ENCODE measurements around the gene CMC1. TPM values are rescaled to one million over a fixed set of nuclear protein-coding genes. Genes with fewer than 3 reads are reported as not detected.
A peak's percentile ranks its signal among the peaks of the same experiment; 100 is the strongest.

CMC1 gene
- total and polyA plus RNA-seq, 2 experiments from 2014 or later = 0.97 to 70.2 TPM

DNA sequence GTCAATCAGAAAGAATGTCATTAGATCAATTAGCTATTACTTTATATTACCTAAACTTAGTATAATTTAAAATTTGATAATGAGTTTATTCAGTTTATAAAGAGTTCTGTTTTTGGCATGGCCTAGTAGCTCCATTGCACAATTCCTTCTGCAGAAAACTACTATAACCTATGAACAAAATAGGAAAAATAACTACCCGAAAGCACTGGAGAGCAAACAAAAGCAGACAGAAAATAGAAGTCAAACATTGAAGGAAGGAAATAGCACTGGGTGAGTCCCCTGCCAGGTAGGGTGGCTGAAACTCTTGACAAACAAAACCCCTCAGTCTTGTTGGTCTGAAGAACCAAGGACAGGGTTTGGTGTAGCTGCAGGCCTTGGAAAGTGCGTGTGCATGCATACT lies 37.5 kb downstream of the CMC1 start:
- no peaks in the 10 kb centered on the region for H3K27me3 ChIP-seq (replicated peaks; ENCODE audit: insufficient read depth)
- H3K4me1 ChIP-seq (ENCODE audit: insufficient read depth) = no peaks in the 10 kb centered on the region
- TF ChIP-seq EZH2 (IDR thresholded peaks at IDR 0.05; ENCODE audit: insufficient read depth, poor library complexity, severe bottlenecking) (no peak), EZH2phosphoT487 (IDR thresholded peaks at IDR 0.05; ENCODE audit: insufficient read depth, low read depth) (no peak)
- no peaks in the 10 kb centered on the region for H3K9me2 ChIP-seq (ENCODE audit: insufficient read depth)
- H3K9me3 ChIP-seq (ENCODE audit: low read depth) = no peaks in the 10 kb centered on the region
- peaks cover 6% of the 10 kb centered on the region; the same call in 1 of the 2 replicates for H3K36me3 ChIP-seq (ENCODE audit: low read depth)
- no peak overlapping the region for H3K27ac ChIP-seq
- H3K79me2 ChIP-seq (ENCODE audit: insufficient read depth) = 0 out of 2 replicates have a peak, but pooled peaks cover 3% of the 10 kb centered on the region
- H3K4me2 ChIP-seq (ENCODE audit: unreplicated experiment) = no peak overlapping the region
- H3K4me3 ChIP-seq = no peak overlapping the region
- DNase-seq = no peak
- H2AFZ ChIP-seq = no peak overlapping the region
- H4K20me1 ChIP-seq (ENCODE audit: insufficient read depth) = no peaks in the 10 kb centered on the region
- H3F3A ChIP-seq (ENCODE audit: insufficient read depth) = no peaks in the 10 kb centered on the region
- WGBS, 2 experiments (ENCODE audit: low coverage in 1 of 2, low lambda C conversion rate in 2 of 2, missing lambda C conversion rate in 2 of 2) = 87% methylated on average over 2 of the region's 2 CpGs
- no peak overlapping the region for H3K9ac ChIP-seq
- in situ Hi-C loops (cut with MboI) = loop anchor here (25.0 kb wide), 1 partner anchor 567 kb away; the partner anchor contains the start of gene EOMES

DNA sequence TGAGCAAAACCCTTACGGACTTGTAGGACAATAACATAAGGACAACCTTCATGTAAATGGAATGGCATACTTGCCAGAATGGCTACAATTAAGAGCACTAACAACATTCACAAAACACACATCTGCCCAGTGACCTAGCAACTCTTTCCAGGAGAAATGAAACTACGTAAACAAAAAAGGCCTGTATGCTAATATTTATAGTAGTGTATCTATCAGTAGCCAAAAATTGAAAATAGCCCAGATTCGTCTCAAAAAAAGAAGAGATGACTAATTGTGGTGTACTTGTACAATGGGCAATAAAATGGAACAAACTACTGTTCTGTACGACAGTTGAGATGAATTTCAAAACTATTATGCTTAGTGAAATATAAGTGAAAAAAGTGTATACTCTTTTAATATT lies 38.4 kb downstream of the CMC1 start:
- Histone ChIP-seq H3K36me3 (ENCODE audit: low read depth) (0 out of 2 replicates have a peak, but pooled peaks cover under 1% of the 10 kb centered on the region), H4K20me1 (ENCODE audit: insufficient read depth) (no peaks in the 10 kb centered on the region), H3K27ac (no peak overlapping the region), H3K9ac (no peak overlapping the region), H3K27me3 (replicated peaks; ENCODE audit: insufficient read depth) (no peaks in the 10 kb centered on the region), H3K4me1 (ENCODE audit: insufficient read depth) (no peaks in the 10 kb centered on the region), H3K4me3 (no peak overlapping the region), H3K9me3 (ENCODE audit: low read depth) (no peaks in the 10 kb centered on the region), H3K79me2 (ENCODE audit: insufficient read depth) (no peaks in the 10 kb centered on the region), H3K9me2 (ENCODE audit: insufficient read depth) (no peaks in the 10 kb centered on the region), H3F3A (ENCODE audit: insufficient read depth) (no peaks in the 10 kb centered on the region), H2AFZ (no peak overlapping the region), H3K4me2 (ENCODE audit: unreplicated experiment) (no peak overlapping the region)
- TF ChIP-seq EZH2phosphoT487 (IDR thresholded peaks at IDR 0.05; ENCODE audit: insufficient read depth, low read depth) = no peak
- TF ChIP-seq EZH2 (IDR thresholded peaks at IDR 0.05; ENCODE audit: insufficient read depth, poor library complexity, severe bottlenecking) = no peak
- in situ Hi-C loops (cut with MboI) = loop anchor here (25.0 kb wide), 1 partner anchor 567 kb away; the partner anchor contains the start of gene EOMES
- DNase-seq = no peak
- WGBS, 2 experiments (ENCODE audit: low coverage in 1 of 2, low lambda C conversion rate in 2 of 2, missing lambda C conversion rate in 2 of 2) = 63 to 66% methylated on average over 4 of the region's 4 CpGs

DNA sequence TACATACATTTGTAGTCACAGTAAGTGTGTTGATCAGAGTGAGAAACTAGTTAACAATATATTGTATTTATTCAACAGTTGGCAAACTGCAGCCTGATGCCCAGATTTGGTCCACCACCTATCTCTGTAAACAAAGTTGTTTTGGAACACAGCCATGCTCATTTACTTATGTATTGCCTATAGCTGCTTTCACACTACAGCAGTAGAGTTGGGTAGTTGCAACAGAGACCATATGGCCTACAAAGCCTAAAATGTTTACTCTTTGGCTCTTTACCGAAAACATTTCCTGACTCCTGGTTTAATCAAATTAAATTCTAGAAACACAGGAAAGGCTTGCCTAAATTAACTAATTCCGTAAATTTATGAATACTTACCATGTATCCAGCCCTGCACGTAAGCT lies 39.4 kb downstream of the CMC1 start:
- H3K4me2 ChIP-seq (ENCODE audit: unreplicated experiment) = no peak overlapping the region
- no peak for TF ChIP-seq EZH2phosphoT487 (IDR thresholded peaks at IDR 0.05; ENCODE audit: insufficient read depth, low read depth)
- no peak for TF ChIP-seq EZH2 (IDR thresholded peaks at IDR 0.05; ENCODE audit: insufficient read depth, poor library complexity, severe bottlenecking)
- H4K20me1 ChIP-seq (ENCODE audit: insufficient read depth) = no peaks in the 10 kb centered on the region
- no peaks in the 10 kb centered on the region for H3K79me2 ChIP-seq (ENCODE audit: insufficient read depth)
- no peaks in the 10 kb centered on the region for H3F3A ChIP-seq (ENCODE audit: insufficient read depth)
- no peaks in the 10 kb centered on the region for H3K27me3 ChIP-seq (replicated peaks; ENCODE audit: insufficient read depth)
- H3K36me3 ChIP-seq (ENCODE audit: low read depth) = no peaks in the 10 kb centered on the region
- in situ Hi-C loops (cut with MboI) = loop anchor here (25.0 kb wide), 1 partner anchor 568 kb away; the partner anchor contains the start of gene EOMES
- H3K9me3 ChIP-seq (ENCODE audit: low read depth) = no peaks in the 10 kb centered on the region
- no peak overlapping the region for H3K9ac ChIP-seq
- no peak overlapping the region for H3K4me3 ChIP-seq
- no peak overlapping the region for H2AFZ ChIP-seq
- no peaks in the 10 kb centered on the region for H3K9me2 ChIP-seq (ENCODE audit: insufficient read depth)
- 98% methylated on average over 3 of the region's 3 CpGs for WGBS, 2 experiments (ENCODE audit: low coverage in 1 of 2, low lambda C conversion rate in 2 of 2, missing lambda C conversion rate in 2 of 2)
- no peaks in the 10 kb centered on the region for H3K4me1 ChIP-seq (ENCODE audit: insufficient read depth)
- DNase-seq = no peak
- no peak overlapping the region for H3K27ac ChIP-seq

DNA sequence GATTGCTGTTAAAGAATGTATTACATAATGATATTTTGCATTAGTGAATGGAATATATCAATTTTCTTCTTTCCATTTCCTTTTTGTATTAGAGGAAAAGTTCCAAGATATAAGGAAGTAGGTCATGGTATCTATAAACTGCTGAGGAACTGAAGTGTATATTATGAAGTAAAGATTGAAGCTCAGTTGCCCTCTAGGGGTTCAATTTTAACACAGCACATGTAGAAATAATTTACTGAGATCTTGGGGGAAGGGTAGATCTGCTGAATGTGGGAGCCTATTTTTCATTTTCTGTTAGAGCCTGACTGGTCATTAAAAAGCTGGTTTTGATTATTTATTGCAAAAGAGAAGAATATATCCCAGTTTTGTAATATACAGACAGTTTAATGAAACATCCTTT lies 45.2 kb downstream of the CMC1 start:
- peak; percentile 68 for DNase-seq
- Histone ChIP-seq H3K9ac (no peak overlapping the region), H3K9me3 (ENCODE audit: low read depth) (no peaks in the 10 kb centered on the region), H4K20me1 (ENCODE audit: insufficient read depth) (no peaks in the 10 kb centered on the region), H3K36me3 (ENCODE audit: low read depth) (no peaks in the 10 kb centered on the region), H3K79me2 (ENCODE audit: insufficient read depth) (no peaks in the 10 kb centered on the region), H2AFZ (no peak overlapping the region), H3K27ac (no peak overlapping the region), H3K4me3 (no peak overlapping the region), H3K4me2 (ENCODE audit: unreplicated experiment) (no peak overlapping the region), H3K4me1 (ENCODE audit: insufficient read depth) (no peaks in the 10 kb centered on the region), H3K27me3 (replicated peaks; ENCODE audit: insufficient read depth) (no peaks in the 10 kb centered on the region), H3K9me2 (ENCODE audit: insufficient read depth) (no peaks in the 10 kb centered on the region), H3F3A (ENCODE audit: insufficient read depth) (no peaks in the 10 kb centered on the region)
- TF ChIP-seq EZH2 (IDR thresholded peaks at IDR 0.05; ENCODE audit: insufficient read depth, poor library complexity, severe bottlenecking) (no peak), EZH2phosphoT487 (IDR thresholded peaks at IDR 0.05; ENCODE audit: insufficient read depth, low read depth) (no peak)
- in situ Hi-C loops (cut with MboI) = loop anchor here (25.0 kb wide), 1 partner anchor 574 kb away; the partner anchor contains the start of gene EOMES

DNA sequence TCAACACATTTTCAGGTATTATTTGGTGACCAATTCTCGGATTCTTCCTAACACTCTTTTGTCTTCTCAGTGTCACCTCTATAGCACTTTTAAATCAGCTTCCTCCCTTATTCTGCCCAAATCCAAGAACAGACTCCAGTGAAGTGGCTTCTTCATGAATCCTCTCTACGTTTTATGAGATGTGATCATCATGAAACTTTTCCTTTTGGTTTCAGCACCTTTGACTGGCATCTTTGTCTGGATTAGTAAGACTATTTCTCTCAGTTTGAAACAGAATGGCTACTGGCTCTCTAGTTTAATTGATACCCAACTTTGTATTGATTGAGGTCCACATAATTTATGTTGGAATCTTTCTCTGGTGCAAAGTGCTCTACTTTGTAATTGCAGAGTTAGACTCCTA lies 45.6 kb downstream of the CMC1 start:
- TF ChIP-seq EZH2 (IDR thresholded peaks at IDR 0.05; ENCODE audit: insufficient read depth, poor library complexity, severe bottlenecking) = no peak
- TF ChIP-seq EZH2phosphoT487 (IDR thresholded peaks at IDR 0.05; ENCODE audit: insufficient read depth, low read depth) = no peak
- H3K9me2 ChIP-seq (ENCODE audit: insufficient read depth) = no peaks in the 10 kb centered on the region
- no peaks in the 10 kb centered on the region for H3K36me3 ChIP-seq (ENCODE audit: low read depth)
- H3K9ac ChIP-seq = no peak overlapping the region
- in situ Hi-C loops (cut with MboI) = loop anchor here (25.0 kb wide), 1 partner anchor 575 kb away; the partner anchor contains the start of gene EOMES
- DNase-seq = no peak
- H3K27me3 ChIP-seq (replicated peaks; ENCODE audit: insufficient read depth) = no peaks in the 10 kb centered on the region
- no peaks in the 10 kb centered on the region for H4K20me1 ChIP-seq (ENCODE audit: insufficient read depth)
- no peaks in the 10 kb centered on the region for H3K4me1 ChIP-seq (ENCODE audit: insufficient read depth)
- H3K79me2 ChIP-seq (ENCODE audit: insufficient read depth) = no peaks in the 10 kb centered on the region
- no peak overlapping the region for H3K4me3 ChIP-seq
- H3K9me3 ChIP-seq (ENCODE audit: low read depth) = no peaks in the 10 kb centered on the region
- no peak overlapping the region for H2AFZ ChIP-seq
- 42 to 51% methylated on average over 2 of the region's 2 CpGs for WGBS, 2 experiments (ENCODE audit: low coverage in 1 of 2, low lambda C conversion rate in 2 of 2, missing lambda C conversion rate in 2 of 2)
- H3F3A ChIP-seq (ENCODE audit: insufficient read depth) = no peaks in the 10 kb centered on the region
- H3K27ac ChIP-seq = no peak overlapping the region
- H3K4me2 ChIP-seq (ENCODE audit: unreplicated experiment) = no peak overlapping the region
